Liver (tissue), 9 donors: ENCODE results near the gene MAGEA6. TPM values are rescaled to one million over a fixed set of nuclear protein-coding genes. Genes with fewer than 3 reads are reported as not detected.

Experiments used
- DNase-seq: peaks from one replicate; pipeline ENCODE4 v3.0.0-alpha.2; 2017; ENCODE audit warnings: low spot score
- H3K27ac ChIP-seq, 2 donors: one replicate each; pipeline ENCODE4 v1.7.0; 2013; ENCODE audit warnings: inconsistent platforms in 2 of 2, low read length in 2 of 2, control low read depth in 1 of 2, low read depth in 1 of 2, mild to moderate bottlenecking in 1 of 2
- H3K27me3 ChIP-seq, 4 donors: one replicate each; pipeline versions ENCODE4 v1.6.1 to v1.7.0; 2013; ENCODE audit warnings: low read length in 3 of 4, inconsistent platforms in 1 of 4, mild to moderate bottlenecking in 1 of 4, moderate library complexity in 1 of 4; ENCODE audit not compliant: control insufficient read depth in 4 of 4, insufficient read depth in 4 of 4
- H3K36me3 ChIP-seq, 4 donors: one replicate each; pipeline versions ENCODE4 v1.6.1 to v1.7.0; 2013; ENCODE audit warnings: low read length in 3 of 4, mild to moderate bottlenecking in 3 of 4, low read depth in 1 of 4, moderate library complexity in 1 of 4; ENCODE audit not compliant: control insufficient read depth in 4 of 4, insufficient read depth in 3 of 4
- H3K4me1 ChIP-seq, 4 donors: one replicate each; pipeline versions ENCODE4 v1.6.1 to v1.7.0; 2013; ENCODE audit warnings: low read length in 3 of 4, mild to moderate bottlenecking in 3 of 4, moderate library complexity in 1 of 4; ENCODE audit not compliant: control insufficient read depth in 4 of 4, insufficient read depth in 4 of 4
- H3K4me3 ChIP-seq, 3 donors: one replicate each; pipeline versions ENCODE4 v1.6.1 to v1.7.0; 2013; ENCODE audit warnings: low read length in 3 of 3, control low read depth in 1 of 3, low read depth in 1 of 3, mild to moderate bottlenecking in 1 of 3
- H3K9ac ChIP-seq, 2 donors: one replicate each; pipeline ENCODE4 v1.7.0; 2013; ENCODE audit warnings: low read length in 2 of 2, mild to moderate bottlenecking in 2 of 2, moderate library complexity in 2 of 2, control low read depth in 1 of 2, low read depth in 1 of 2
- H3K9me3 ChIP-seq, 4 donors: one replicate each; pipeline versions ENCODE4 v1.6.1 to v1.7.0; 2013; ENCODE audit warnings: low read length in 3 of 4; ENCODE audit not compliant: control insufficient read depth in 4 of 4
- EGR1 ChIP-seq, 2 donors: IDR thresholded peaks; 2 replicates each; pipeline ENCODE4 v1.6.1; 2016 to 2018; ENCODE audit warnings: antibody characterized with exemption in 2 of 2, low read depth in 2 of 2
- FOXA1 ChIP-seq: IDR thresholded peaks from 2 replicates; pipeline ENCODE4 v1.6.1; 2016; ENCODE audit warnings: antibody characterized with exemption
- FOXA2 ChIP-seq: IDR thresholded peaks from 2 replicates; pipeline ENCODE4 v1.6.1; 2016; ENCODE audit warnings: antibody characterized with exemption
- HNF4A ChIP-seq, 2 donors: conservative IDR thresholded peaks; 2 replicates each; pipeline ENCODE4 v1.6.1; 2016; ENCODE audit warnings: antibody characterized with exemption in 2 of 2, mild to moderate bottlenecking in 2 of 2
- HNF4G ChIP-seq: IDR thresholded peaks from 2 replicates; pipeline ENCODE4 v1.6.1; 2016; ENCODE audit warnings: antibody characterized with exemption
- JUND ChIP-seq, 2 donors: IDR thresholded peaks; 2 replicates each; pipeline ENCODE4 v1.6.1; 2016; ENCODE audit warnings: antibody characterized with exemption in 2 of 2
- MAX ChIP-seq: IDR thresholded peaks from 2 replicates; pipeline ENCODE4 v1.6.1; 2016; ENCODE audit warnings: antibody characterized with exemption
- NR2F2 ChIP-seq: IDR thresholded peaks from 2 replicates; pipeline ENCODE4 v1.6.1; 2016; ENCODE audit warnings: antibody characterized with exemption
- RAD21 ChIP-seq, 2 donors: IDR thresholded peaks; 2 replicates each; pipeline ENCODE4 v1.6.1; 2016; ENCODE audit warnings: antibody characterized with exemption in 2 of 2, mild to moderate bottlenecking in 2 of 2
- REST ChIP-seq: IDR thresholded peaks from 2 replicates; pipeline ENCODE4 v1.6.1; 2016; ENCODE audit warnings: antibody characterized with exemption, mild to moderate bottlenecking
- TAF1 ChIP-seq: conservative IDR thresholded peaks from 2 replicates; pipeline ENCODE4 v1.6.1; 2016; ENCODE audit warnings: antibody characterized with exemption, mild to moderate bottlenecking
- YY1 ChIP-seq: IDR thresholded peaks from 2 replicates; pipeline ENCODE4 v1.6.1; 2016; ENCODE audit warnings: antibody characterized with exemption, mild to moderate bottlenecking
- WGBS: extraction: QIAGEN DNeasy Blood & Tissue Kit; methylation state at CpG from one replicate; pipeline ENCODE4 v1.1.7; 2013; 5-methylcytosine and 5-hydroxymethylcytosine counted together
- polyA plus RNA-seq, 2 donors: library from polyadenylated mRNA; stranded (reverse) in 1 of 2; unstranded in 1 of 2; fragments of 200-250 nt in 1 of 2; fragments of >200 nt in 1 of 2; fragmentation: Nextera tagmentation in 1 of 2; extraction: Ambion mirVana in 1 of 2; gene quantifications; one replicate each; pipeline versions ENCODE4 v1.2.1 to v1.2.3, GENCODE V29; 2013 to 2015
- total RNA-seq, 2 donors: library from RNA; depleted of rRNA; stranded (reverse); fragments of >200 nt; gene quantifications; one replicate each; pipeline ENCODE4 v1.2.3, GENCODE V29; 2014
- TF ChIP-seq, protein P1 (sequence below): IDR thresholded peaks from 2 replicates; pipeline ENCODE4 v1.6.1; 2016; ENCODE audit warnings: antibody characterized with exemption
- donor health status: healthy.
- donor health status: healthy.
- donor health status: healthy.
- donor health status: healthy.
- donor health status: healthy.

MAGEA6 gene
- total and polyA plus RNA-seq, 4 donors: not detected

DNA sequence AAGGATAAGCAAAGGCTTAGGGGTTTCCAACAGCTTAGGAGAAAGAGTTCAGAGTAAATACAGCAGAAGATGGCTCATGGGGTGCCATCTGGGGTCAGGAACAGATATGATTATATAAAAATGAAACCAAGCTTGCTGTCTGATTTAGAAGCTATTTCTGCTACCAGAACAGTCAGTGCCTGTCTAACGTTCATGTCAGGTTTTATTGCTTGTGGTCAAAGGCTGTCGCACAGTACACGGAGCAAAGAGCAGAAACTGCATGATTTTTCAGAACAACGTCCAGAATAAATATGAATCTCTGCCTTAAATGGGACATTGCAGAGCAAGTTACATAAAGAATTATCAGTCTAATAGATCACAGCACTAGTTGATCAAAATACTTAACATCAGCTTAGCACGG lies 43.7 kb upstream of the MAGEA6 start:
- Histone ChIP-seq H3K4me1 (peaks cover 0 to 5% (median 0%) of the 10 kb centered on the region in 4 donors), H3K9me3 (no peaks in the 10 kb centered on the region), H3K36me3 (no peaks in the 10 kb centered on the region), H3K27ac (no peak overlapping the region), H3K9ac (no peak overlapping the region), H3K27me3 (no peaks in the 10 kb centered on the region), H3K4me3 (no peak overlapping the region)
- TF ChIP-seq FOXA1 (no peak), JUND (IDR thresholded peaks at IDR 0.05) (no peak), REST (no peak), HNF4A (conservative IDR thresholded peaks at IDR 0.05) (no peak), TAF1 (no peak), FOXA2 (no peak)
- WGBS: 51% methylated on average over 5 of the region's 5 CpGs
- no peak for DNase-seq

GRCh38 chrX:152810403-152810802 lies 40.9 kb upstream of the MAGEA6 start:
- Histone ChIP-seq H3K27ac (no peak overlapping the region), H3K4me3 (no peak overlapping the region), H3K36me3 (no peaks in the 10 kb centered on the region), H3K4me1 (no peaks in the 10 kb centered on the region), H3K27me3 (no peaks in the 10 kb centered on the region), H3K9me3 (no peaks in the 10 kb centered on the region), H3K9ac (no peak overlapping the region)
- DNase-seq: no peak
- WGBS: 57% methylated on average over 4 of the region's 4 CpGs
- TF ChIP-seq RAD21 (IDR thresholded peaks at IDR 0.05): no peak
- TF ChIP-seq YY1: no peak
- TF ChIP-seq NR2F2: no peak
- no peak for TF ChIP-seq FOXA1
- no peak for TF ChIP-seq MAX
- no peak for TF ChIP-seq HNF4A (conservative IDR thresholded peaks at IDR 0.05)

GRCh38 chrX:152806035-152806434 lies 36.5 kb upstream of the MAGEA6 start:
- H3K9ac ChIP-seq: no peak overlapping the region
- no peaks in the 10 kb centered on the region for H3K9me3 ChIP-seq
- 91% methylated on average over 4 of the region's 4 CpGs for WGBS
- no peak overlapping the region for H3K4me3 ChIP-seq
- TF ChIP-seq EGR1 (IDR thresholded peaks at IDR 0.05; ENCODE audit: low read depth in 2 of 2) (no peak), MAX (no peak), HNF4G (no peak)
- TF ChIP-seq, protein P1, sequence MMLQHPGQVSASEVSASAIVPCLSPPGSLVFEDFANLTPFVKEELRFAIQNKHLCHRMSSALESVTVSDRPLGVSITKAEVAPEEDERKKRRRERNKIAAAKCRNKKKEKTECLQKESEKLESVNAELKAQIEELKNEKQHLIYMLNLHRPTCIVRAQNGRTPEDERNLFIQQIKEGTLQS: no peak
- H3K36me3 ChIP-seq: no peaks in the 10 kb centered on the region
- no peak overlapping the region for H3K27ac ChIP-seq
- no peaks in the 10 kb centered on the region for H3K27me3 ChIP-seq
- no peak for DNase-seq
- no peaks in the 10 kb centered on the region for H3K4me1 ChIP-seq
